ENCODE measurements around the gene PI4KB.
A peak's percentile ranks its signal among the peaks of the same experiment; 100 is the strongest.

The PI4KB gene

GRCh38 chr1:151311011-151311410 is 16.2 kb downstream of the PI4KB start:
- no peak for DNase-seq

GRCh38 chr1:151309811-151310323 is 17.3 kb downstream of the PI4KB start:
- peak; percentile 18 for DNase-seq

DNA sequence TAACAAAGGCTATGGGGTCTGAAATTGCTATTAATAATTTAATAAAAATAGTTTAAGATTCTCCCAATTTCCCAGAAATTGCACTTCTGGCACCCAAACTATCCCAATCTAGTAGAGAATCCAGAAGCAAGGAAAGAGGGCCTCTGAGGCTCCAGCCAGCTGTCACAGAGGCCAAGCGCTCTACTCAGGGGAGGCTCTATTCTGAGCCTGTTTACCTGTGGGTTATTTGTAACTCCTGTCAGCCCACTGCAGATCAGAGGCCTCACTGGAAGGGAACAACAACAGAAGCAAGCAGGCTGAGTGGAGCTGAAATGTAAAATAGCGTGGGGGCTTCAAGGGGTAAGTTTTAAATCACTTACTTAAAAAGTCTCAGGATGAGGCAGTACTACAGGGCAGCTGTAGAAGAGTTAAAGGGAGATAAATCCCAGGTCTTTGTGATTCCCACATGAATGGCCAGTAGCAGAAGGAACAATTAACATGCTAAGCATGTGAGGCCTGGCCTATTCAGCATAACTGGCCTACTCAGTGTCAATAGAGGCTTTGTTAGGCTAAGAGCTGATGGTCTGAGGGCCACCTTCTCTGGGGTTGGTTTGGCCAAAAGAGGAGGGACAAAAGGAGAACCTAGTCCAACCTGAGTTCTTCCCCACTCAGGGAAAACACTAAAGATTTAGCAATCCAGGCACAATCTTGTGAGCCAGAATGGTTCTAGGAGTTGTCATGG is 32.3 kb downstream of the PI4KB start:
- DNase-seq = no peak

GRCh38 chr1:151293093-151293492 is 34.1 kb downstream of the PI4KB start:
- no peak for DNase-seq

GRCh38 chr1:151292207-151293030 is 34.8 kb downstream of the PI4KB start:
- DNase-seq = no peak

DNA sequence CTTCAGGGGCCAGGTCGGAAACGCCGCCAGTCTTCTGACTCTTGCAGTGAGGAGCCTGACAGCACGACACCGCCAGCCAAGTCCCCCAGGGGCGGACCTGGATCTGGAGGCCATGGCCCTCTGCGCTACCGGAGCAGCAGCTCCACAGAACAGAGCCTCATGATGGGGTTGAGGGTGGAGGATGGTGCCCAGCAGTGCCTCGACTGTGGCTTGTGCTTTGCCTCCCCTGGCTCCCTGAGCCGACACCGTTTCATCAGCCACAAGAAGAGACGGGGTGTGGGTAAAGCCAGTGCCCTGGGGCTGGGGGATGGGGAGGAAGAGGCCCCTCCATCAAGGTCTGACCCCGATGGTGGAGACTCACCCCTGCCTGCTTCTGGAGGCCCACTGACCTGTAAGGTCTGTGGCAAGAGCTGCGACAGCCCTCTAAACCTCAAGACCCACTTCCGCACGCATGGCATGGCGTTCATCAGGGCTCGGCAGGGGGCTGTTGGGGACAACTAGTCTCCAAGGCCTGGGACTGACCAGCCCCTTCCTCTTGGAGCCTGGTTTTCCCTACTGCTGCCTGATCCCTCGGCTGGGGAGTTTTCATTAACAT is 36.4 kb downstream of the PI4KB start:
- DNase-seq = no peak

DNA sequence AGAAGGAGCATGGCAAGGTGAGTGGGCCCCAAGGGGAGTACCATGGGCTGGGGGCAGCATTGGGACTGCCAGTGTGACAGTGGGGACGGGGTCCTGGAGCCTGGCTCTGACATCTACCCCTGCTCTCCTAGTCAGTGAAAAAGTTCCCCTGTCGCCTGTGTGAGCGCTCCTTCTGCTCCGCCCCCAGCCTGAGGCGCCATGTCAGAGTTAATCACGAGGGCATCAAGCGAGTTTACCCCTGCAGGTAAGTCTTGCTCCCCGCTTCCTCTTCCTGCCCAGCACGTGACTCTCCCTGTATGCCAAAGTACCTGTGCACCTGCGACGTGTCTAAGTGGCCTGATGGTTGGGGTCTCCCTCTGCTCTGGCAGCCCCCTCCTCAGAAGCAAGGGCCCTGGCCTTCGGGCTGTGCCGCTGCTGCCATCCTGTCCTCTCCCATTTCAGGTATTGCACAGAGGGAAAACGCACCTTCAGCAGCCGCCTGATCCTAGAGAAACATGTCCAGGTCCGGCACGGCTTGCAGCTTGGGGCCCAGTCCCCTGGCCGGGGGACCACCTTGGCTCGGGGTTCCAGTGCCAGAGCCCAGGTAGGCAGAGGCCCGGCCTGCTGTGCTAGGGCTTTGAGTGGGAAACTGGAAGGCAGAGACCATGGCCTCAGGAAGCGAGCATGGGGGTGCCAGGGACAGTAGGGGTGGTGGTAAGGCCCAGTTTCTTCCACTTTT is 37.1 kb downstream of the PI4KB start:
- no peak for DNase-seq

DNA sequence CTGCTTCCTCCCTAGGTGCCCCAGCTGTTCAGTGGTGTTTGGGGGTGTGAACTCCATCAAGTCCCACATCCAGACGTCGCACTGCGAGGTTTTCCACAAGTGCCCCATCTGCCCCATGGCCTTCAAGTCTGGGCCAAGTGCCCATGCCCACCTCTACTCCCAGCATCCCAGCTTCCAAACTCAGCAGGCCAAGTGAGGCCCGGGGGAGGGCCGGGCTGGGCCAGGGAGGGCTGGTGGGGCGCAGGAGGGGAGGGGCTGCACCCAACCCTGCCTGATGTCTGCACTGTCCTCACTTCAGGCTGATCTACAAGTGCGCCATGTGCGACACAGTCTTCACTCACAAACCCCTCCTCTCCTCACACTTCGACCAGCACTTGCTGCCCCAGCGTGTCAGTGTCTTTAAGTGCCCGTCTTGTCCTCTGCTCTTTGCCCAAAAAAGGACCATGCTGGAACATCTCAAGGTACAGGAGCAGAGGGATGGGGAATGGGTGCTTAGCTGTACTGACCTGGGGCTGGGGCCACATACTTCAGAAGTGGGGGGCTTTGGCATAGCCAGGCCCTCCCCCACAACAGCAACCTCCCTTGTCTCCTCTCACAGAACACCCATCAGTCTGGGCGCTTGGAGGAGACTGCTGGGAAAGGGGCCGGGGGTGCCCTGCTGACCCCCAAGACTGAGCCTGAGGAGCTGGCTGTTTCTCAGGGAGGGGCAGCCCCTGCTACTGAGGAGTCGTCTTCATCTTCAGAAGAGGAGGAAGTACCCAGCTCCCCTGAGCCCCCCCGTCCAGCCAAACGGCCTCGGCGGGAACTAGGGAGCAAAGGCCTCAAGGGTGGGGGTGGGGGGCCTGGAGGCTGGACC is 37.9 kb downstream of the PI4KB start:
- no peak for DNase-seq

DNA sequence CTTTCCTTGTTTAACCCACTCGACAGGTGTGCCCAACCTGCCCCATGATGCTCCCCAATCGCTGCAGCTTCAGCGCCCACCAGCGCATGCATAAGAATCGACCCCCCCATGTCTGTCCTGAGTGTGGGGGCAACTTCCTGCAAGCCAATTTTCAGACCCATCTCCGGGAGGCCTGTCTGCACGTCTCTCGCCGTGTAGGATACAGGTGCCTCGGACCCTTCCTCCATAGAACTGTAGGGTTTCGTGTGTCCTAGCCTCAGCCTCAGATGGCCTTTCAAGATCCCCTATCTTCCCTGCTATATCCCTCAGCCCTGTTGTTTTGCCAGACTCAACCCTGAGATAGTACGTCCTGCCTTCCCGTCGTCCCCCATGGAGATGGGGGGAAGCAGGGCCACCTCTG is 38.7 kb downstream of the PI4KB start:
- DNase-seq = no peak

DNA sequence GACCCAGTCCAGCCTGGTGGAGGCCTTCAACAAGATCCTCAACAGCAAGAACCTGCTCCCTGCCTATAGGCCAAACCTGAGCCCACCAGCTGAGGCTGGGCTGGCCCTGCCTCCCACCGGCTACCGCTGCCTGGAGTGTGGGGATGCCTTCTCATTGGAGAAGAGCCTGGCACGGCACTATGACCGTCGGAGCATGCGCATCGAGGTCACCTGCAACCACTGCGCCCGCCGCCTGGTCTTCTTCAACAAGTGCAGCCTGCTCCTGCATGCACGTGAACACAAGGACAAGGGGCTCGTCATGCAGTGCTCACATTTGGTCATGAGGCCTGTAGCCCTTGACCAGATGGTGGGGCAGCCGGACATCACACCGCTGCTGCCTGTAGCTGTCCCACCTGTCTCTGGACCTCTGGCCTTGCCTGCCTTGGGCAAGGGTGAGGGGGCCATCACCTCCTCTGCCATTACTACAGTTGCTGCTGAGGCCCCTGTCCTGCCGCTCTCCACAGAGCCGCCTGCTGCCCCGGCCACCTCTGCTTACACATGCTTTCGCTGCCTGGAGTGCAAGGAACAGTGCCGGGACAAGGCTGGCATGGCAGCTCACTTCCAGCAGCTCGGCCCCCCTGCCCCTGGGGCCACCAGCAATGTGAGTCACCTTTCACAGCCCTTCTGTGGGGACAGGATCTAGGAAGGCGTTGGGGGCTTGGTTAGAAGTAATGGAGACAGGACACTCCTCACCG is 39.3 kb downstream of the PI4KB start:
- no peak for DNase-seq

DNA sequence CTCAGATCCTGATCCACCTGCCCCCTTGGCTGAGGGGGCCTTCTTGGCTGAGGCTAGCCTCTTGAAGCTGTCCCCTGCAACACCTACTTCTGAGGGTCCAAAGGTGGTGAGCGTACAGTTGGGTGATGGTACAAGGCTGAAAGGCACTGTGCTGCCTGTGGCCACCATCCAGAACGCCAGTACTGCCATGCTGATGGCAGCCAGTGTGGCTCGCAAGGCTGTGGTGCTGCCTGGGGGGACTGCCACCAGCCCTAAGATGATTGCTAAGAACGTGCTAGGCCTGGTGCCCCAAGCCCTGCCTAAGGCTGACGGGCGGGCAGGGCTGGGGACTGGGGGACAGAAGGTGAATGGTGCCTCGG is 39.9 kb downstream of the PI4KB start:
- DNase-seq = no peak

DNA sequence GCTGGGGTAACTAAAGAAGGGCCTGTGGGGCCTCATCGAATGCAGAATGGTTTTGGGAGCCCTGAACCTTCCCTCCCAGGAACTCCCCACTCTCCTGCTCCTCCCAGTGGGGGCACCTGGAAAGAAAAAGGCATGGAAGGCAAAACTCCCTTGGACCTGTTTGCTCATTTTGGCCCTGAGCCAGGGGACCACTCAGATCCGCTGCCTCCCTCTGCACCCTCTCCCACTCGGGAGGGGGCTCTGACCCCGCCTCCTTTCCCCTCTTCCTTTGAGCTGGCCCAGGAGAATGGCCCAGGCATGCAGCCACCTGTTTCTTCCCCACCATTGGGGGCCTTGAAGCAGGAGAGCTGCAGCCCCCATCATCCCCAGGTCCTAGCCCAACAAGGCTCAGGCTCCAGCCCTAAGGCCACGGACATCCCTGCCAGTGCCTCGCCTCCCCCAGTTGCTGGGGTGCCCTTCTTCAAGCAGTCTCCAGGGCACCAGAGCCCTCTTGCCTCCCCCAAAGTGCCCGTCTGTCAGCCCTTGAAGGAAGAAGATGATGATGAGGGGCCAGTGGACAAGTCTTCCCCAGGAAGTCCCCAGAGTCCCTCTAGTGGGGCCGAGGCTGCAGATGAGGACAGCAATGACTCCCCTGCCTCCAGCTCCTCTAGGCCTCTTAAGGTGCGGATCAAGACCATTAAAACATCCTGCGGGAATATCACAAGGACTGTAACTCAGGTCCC is 40.4 kb downstream of the PI4KB start:
- DNase-seq = no peak

GRCh38 chr1:151284013-151284577 is 43.1 kb downstream of the PI4KB start:
- no peak for DNase-seq

- peak; percentile 67 for DNase-seq
Observed at GRCh38 chr1:151282883-151283725, 44.1 kb downstream of the PI4KB start.

GRCh38 chr1:151281969-151282882 is 45.0 kb downstream of the PI4KB start, which contains the start of gene ZNF687:
ZNF687 (plus strand) TSS chr1:151282299; CDS start chr1:151286292, 3,993 bp downstream.
- DNase-seq = peak; percentile 100

DNA sequence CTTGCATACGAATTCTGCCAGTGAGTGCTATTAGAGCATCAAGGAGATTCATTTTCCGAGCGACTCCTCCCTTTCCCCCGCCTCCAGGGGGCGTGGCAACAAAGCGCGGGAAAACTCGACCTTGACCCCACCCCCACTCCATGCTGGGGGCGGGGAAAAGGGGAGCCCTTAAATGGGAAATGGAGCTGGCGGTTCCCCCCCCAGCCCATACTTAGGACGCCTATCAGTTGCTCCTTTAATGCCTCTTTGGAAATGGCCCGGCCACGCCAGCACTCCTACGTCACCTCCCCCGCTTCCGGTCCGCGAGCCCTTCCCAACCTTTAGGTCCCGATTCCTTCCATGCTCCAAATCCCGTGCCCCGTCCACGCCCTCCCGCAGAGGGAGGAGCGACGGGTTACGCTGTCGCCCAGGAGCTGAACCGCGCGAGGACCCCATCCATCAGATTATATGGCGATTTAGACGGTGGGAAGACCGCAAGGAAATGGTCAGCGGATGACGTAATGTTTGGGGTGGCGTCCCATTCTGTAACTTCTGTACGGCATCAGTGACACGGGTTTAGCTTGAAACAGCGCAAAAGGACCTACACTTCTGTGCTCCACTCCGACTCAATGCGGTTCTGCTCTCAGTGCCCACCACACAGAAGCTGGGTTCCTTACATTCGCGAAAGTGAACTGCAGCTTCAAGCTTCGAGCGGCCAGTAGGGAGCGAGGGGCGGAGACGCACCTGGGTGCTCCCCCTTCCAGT is 45.8 kb downstream of the PI4KB start:
- DNase-seq = peak; percentile 99

- DNase-seq = no peak
Observed at GRCh38 chr1:151277249-151277648, 50.0 kb downstream of the PI4KB start.
